ENCODE measurements around the gene TOMM6.

Gene TOMM6

GRCh38 chr6:41787219-41787917 is at the start of gene TOMM6:
TSS of gene TOMM6 (plus strand) at chr6:41787694. CDS start at chr6:41787698, 4 bp downstream.
- Histone ChIP-seq H3K9me3 (ENCODE audit: low read length) (no peaks in the 10 kb centered on the region), H3K36me3 (ENCODE audit: insufficient read depth, low read length) (peaks cover 33% of the 10 kb centered on the region), H3K4me3 (ENCODE audit: low read length) (peak within 1 kb of the TSS; percentile 85), H3K4me1 (ENCODE audit: insufficient read depth, low read length) (peaks cover 11% of the 10 kb centered on the region), H3K27me3 (ENCODE audit: insufficient read depth, low read length) (no peaks in the 10 kb centered on the region), H2AFZ (ENCODE audit: low read depth, low read length) (peak within 1 kb of the TSS; percentile 75)

- peaks cover 5% of the 10 kb centered on the region for H3K4me1 ChIP-seq (ENCODE audit: insufficient read depth, low read length)
- peaks cover 19% of the 10 kb centered on the region for H3K27me3 ChIP-seq (ENCODE audit: insufficient read depth, low read length)
- no peak overlapping the region for H3K4me3 ChIP-seq (ENCODE audit: low read length)
- H3K36me3 ChIP-seq (ENCODE audit: insufficient read depth, low read length), result no peaks in the 10 kb centered on the region
- H2AFZ ChIP-seq (ENCODE audit: low read depth, low read length), result no peak overlapping the region
- no peaks in the 10 kb centered on the region for H3K9me3 ChIP-seq (ENCODE audit: low read length)
Observed at GRCh38 chr6:41739041-41739440, 48.5 kb upstream of the TOMM6 start.

GRCh38 chr6:41740366-41741162 is 46.9 kb upstream of the TOMM6 start:
- Histone ChIP-seq H3K36me3 (ENCODE audit: insufficient read depth, low read length) (no peaks in the 10 kb centered on the region), H3K9me3 (ENCODE audit: low read length) (no peaks in the 10 kb centered on the region)

GRCh38 chr6:41741625-41742490 is 45.6 kb upstream of the TOMM6 start:
- Histone ChIP-seq H2AFZ (ENCODE audit: low read depth, low read length) (no peak overlapping the region), H3K9me3 (ENCODE audit: low read length) (no peaks in the 10 kb centered on the region), H3K36me3 (ENCODE audit: insufficient read depth, low read length) (no peaks in the 10 kb centered on the region), H3K4me3 (ENCODE audit: low read length) (no peak overlapping the region), H3K27me3 (ENCODE audit: insufficient read depth, low read length) (peaks cover 24% of the 10 kb centered on the region), H3K4me1 (ENCODE audit: insufficient read depth, low read length) (no peaks in the 10 kb centered on the region)

More at GRCh38 chr6:41740366-41741162, 46.9 kb upstream of the TOMM6 start:
- peaks cover 19% of the 10 kb centered on the region for H3K27me3 ChIP-seq (ENCODE audit: insufficient read depth, low read length)
- no peak overlapping the region for H2AFZ ChIP-seq (ENCODE audit: low read depth, low read length)
- peaks cover 5% of the 10 kb centered on the region for H3K4me1 ChIP-seq (ENCODE audit: insufficient read depth, low read length)
- H3K4me3 ChIP-seq (ENCODE audit: low read length), result no peak overlapping the region

GRCh38 chr6:41743406-41744235 is 43.9 kb upstream of the TOMM6 start:
- no peak overlapping the region for H2AFZ ChIP-seq (ENCODE audit: low read depth, low read length)
- H3K4me1 ChIP-seq (ENCODE audit: insufficient read depth, low read length), result no peaks in the 10 kb centered on the region
- no peaks in the 10 kb centered on the region for H3K9me3 ChIP-seq (ENCODE audit: low read length)
- H3K36me3 ChIP-seq (ENCODE audit: insufficient read depth, low read length), result no peaks in the 10 kb centered on the region
- H3K4me3 ChIP-seq (ENCODE audit: low read length), result no peak overlapping the region
- H3K27me3 ChIP-seq (ENCODE audit: insufficient read depth, low read length), result peaks cover 30% of the 10 kb centered on the region

GRCh38 chr6:41744236-41744787 is 43.2 kb upstream of the TOMM6 start:
- Histone ChIP-seq H3K9me3 (ENCODE audit: low read length) (no peaks in the 10 kb centered on the region), H3K4me1 (ENCODE audit: insufficient read depth, low read length) (no peaks in the 10 kb centered on the region), H3K36me3 (ENCODE audit: insufficient read depth, low read length) (no peaks in the 10 kb centered on the region), H2AFZ (ENCODE audit: low read depth, low read length) (no peak overlapping the region), H3K4me3 (ENCODE audit: low read length) (no peak overlapping the region), H3K27me3 (ENCODE audit: insufficient read depth, low read length) (peaks cover 26% of the 10 kb centered on the region)

GRCh38 chr6:41746107-41746506 is 41.4 kb upstream of the TOMM6 start:
- H3K9me3 ChIP-seq (ENCODE audit: low read length), result no peaks in the 10 kb centered on the region
- H3K36me3 ChIP-seq (ENCODE audit: insufficient read depth, low read length), result no peaks in the 10 kb centered on the region
- peaks cover 14% of the 10 kb centered on the region for H3K27me3 ChIP-seq (ENCODE audit: insufficient read depth, low read length)
- no peaks in the 10 kb centered on the region for H3K4me1 ChIP-seq (ENCODE audit: insufficient read depth, low read length)
- no peak overlapping the region for H3K4me3 ChIP-seq (ENCODE audit: low read length)
- no peak overlapping the region for H2AFZ ChIP-seq (ENCODE audit: low read depth, low read length)

- Histone ChIP-seq H3K4me1 (ENCODE audit: insufficient read depth, low read length) (no peaks in the 10 kb centered on the region), H3K27me3 (ENCODE audit: insufficient read depth, low read length) (peaks cover 14% of the 10 kb centered on the region), H3K36me3 (ENCODE audit: insufficient read depth, low read length) (no peaks in the 10 kb centered on the region), H2AFZ (ENCODE audit: low read depth, low read length) (no peak within 1 kb of the TSS), H3K4me3 (ENCODE audit: low read length) (no peak within 1 kb of the TSS), H3K9me3 (ENCODE audit: low read length) (no peaks in the 10 kb centered on the region)
Observed at GRCh38 chr6:41747256-41748101, 40.0 kb upstream of the TOMM6 start, which contains the start of gene PGC. TSS of gene PGC (minus strand) at chr6:41747397. CDS start at chr6:41747334, 63 bp downstream.

- Histone ChIP-seq H3K4me1 (ENCODE audit: insufficient read depth, low read length) (no peaks in the 10 kb centered on the region), H3K9me3 (ENCODE audit: low read length) (no peaks in the 10 kb centered on the region), H3K4me3 (ENCODE audit: low read length) (no peak overlapping the region), H3K36me3 (ENCODE audit: insufficient read depth, low read length) (no peaks in the 10 kb centered on the region), H3K27me3 (ENCODE audit: insufficient read depth, low read length) (peaks cover 15% of the 10 kb centered on the region), H2AFZ (ENCODE audit: low read depth, low read length) (no peak overlapping the region)
Observed at GRCh38 chr6:41748102-41748477, 39.4 kb upstream of the TOMM6 start.

GRCh38 chr6:41748542-41748941 is 39.0 kb upstream of the TOMM6 start:
- H3K4me1 ChIP-seq (ENCODE audit: insufficient read depth, low read length), result no peaks in the 10 kb centered on the region
- no peaks in the 10 kb centered on the region for H3K36me3 ChIP-seq (ENCODE audit: insufficient read depth, low read length)
- no peaks in the 10 kb centered on the region for H3K9me3 ChIP-seq (ENCODE audit: low read length)
- H3K4me3 ChIP-seq (ENCODE audit: low read length), result no peak overlapping the region
- H3K27me3 ChIP-seq (ENCODE audit: insufficient read depth, low read length), result peaks cover 13% of the 10 kb centered on the region
- H2AFZ ChIP-seq (ENCODE audit: low read depth, low read length), result no peak overlapping the region

- H2AFZ ChIP-seq (ENCODE audit: low read depth, low read length), result no peak overlapping the region
- no peak overlapping the region for H3K4me3 ChIP-seq (ENCODE audit: low read length)
- H3K27me3 ChIP-seq (ENCODE audit: insufficient read depth, low read length), result peaks cover 14% of the 10 kb centered on the region
Observed at GRCh38 chr6:41750374-41750773, 37.1 kb upstream of the TOMM6 start.

More at GRCh38 chr6:41750374-41750773, 37.1 kb upstream of the TOMM6 start:
- no peaks in the 10 kb centered on the region for H3K36me3 ChIP-seq (ENCODE audit: insufficient read depth, low read length)
- H3K4me1 ChIP-seq (ENCODE audit: insufficient read depth, low read length), result no peaks in the 10 kb centered on the region
- H3K9me3 ChIP-seq (ENCODE audit: low read length), result no peaks in the 10 kb centered on the region
